Karpas-422 (cell line): ENCODE measurements around the gene LRRC47. TPM values are rescaled to one million over a fixed set of nuclear protein-coding genes. Genes with fewer than 3 reads are reported as not detected.
A peak's percentile ranks its signal among the peaks of the same experiment; 100 is the strongest.

ENCODE experiments used
- DNase-seq: peaks from one replicate; pipeline ENCODE4 v3.0.0-alpha.2; 2015
- H2AFZ ChIP-seq: fragments of 200-600 bp; sonication (generic); 2 replicates; pipeline ENCODE4 v1.6.1; 2014; ENCODE audit warnings: antibody characterized with exemption, low read length, mixed read lengths
- H3K27ac ChIP-seq: fragments of 200-600 bp; sonication (generic); 2 replicates; pipeline ENCODE4 v1.5.1; 2014; ENCODE audit warnings: mild to moderate bottlenecking, low read length, moderate library complexity
- H3K27me3 ChIP-seq: fragments of 200-600 bp; sonication (generic); 2 replicates; pipeline ENCODE4 v1.6.1; 2014; ENCODE audit warnings: low read length, mixed read lengths
- H3K36me3 ChIP-seq: fragments of 200-600 bp; sonication (generic); 2 replicates; pipeline ENCODE4 v1.6.1; 2014; ENCODE audit warnings: low read length, mixed read lengths; ENCODE audit not compliant: insufficient read depth
- H3K4me1 ChIP-seq: fragments of 200-600 bp; sonication (generic); 2 replicates; pipeline ENCODE4 v1.6.1; 2014; ENCODE audit warnings: mild to moderate bottlenecking, low read length, mixed read lengths
- H3K4me2 ChIP-seq: fragments of 200-600 bp; sonication (generic); 2 replicates; pipeline ENCODE4 v1.6.1; 2014; ENCODE audit warnings: low read length, low read depth, mild to moderate bottlenecking; ENCODE audit not compliant: poor library complexity, severe bottlenecking
- H3K4me3 ChIP-seq: fragments of 200-600 bp; sonication (generic); 2 replicates; pipeline ENCODE4 v1.5.1; 2014; ENCODE audit warnings: mild to moderate bottlenecking, antibody characterized with exemption, low read length, mixed read lengths
- H3K79me2 ChIP-seq: fragments of 200-600 bp; sonication (generic); 2 replicates; pipeline ENCODE4 v1.6.1; 2014; ENCODE audit warnings: mild to moderate bottlenecking, low read length, mixed read lengths
- H3K9ac ChIP-seq: fragments of 200-600 bp; sonication (generic); 2 replicates; pipeline ENCODE4 v1.6.0; 2014; ENCODE audit warnings: low read length
- H3K9me2 ChIP-seq: fragments of 200-600 bp; sonication (generic), shearing (Covaris generic); replicated peaks from 2 replicates; pipeline ENCODE4 v1.6.0; 2014; ENCODE audit warnings: mild to moderate bottlenecking, low read length, moderate library complexity; ENCODE audit not compliant: insufficient read depth
- H3K9me3 ChIP-seq: fragments of 300-700, 200-600 bp; sonication (generic); 2 replicates; pipeline ENCODE4 v1.6.1; 2014; ENCODE audit warnings: low read length, mixed read lengths
- H4K20me1 ChIP-seq: fragments of 200-600 bp; sonication (generic); 2 replicates; pipeline ENCODE4 v1.6.1; 2014; ENCODE audit warnings: mild to moderate bottlenecking, antibody characterized with exemption, low read length, low read depth; ENCODE audit not compliant: insufficient read depth
- total RNA-seq: library from RNA; depleted of rRNA; stranded (reverse); fragments of >200 nt; shearing (Covaris generic); gene quantifications from 2 replicates; pipeline ENCODE4 v1.2.3, GENCODE V29; 2014; ENCODE audit warnings: low replicate concordance

Gene LRRC47
- total RNA-seq, 1 experiment from 2014 or later = 10.2 TPM

- peaks cover 8% of the 10 kb centered on the region for H3K4me1 ChIP-seq
- H3K9ac ChIP-seq = no peak overlapping the region
Observed at GRCh38 chr1:3779912-3780416, 16.3 kb downstream of the LRRC47 start.

GRCh38 chr1:3779265-3779911, 16.9 kb downstream of the LRRC47 start:
- Histone ChIP-seq H3K4me3 (no peak overlapping the region), H3K4me2 (no peak overlapping the region), H3K27ac (no peak overlapping the region), H3K9ac (no peak overlapping the region), H3K36me3 (peaks cover 4% of the 10 kb centered on the region; the same call in 1 of the 2 replicates), H3K9me3 (no peaks in the 10 kb centered on the region), H3K9me2 (no peaks in the 10 kb centered on the region), H3K79me2 (no peaks in the 10 kb centered on the region), H3K4me1 (peaks cover 8% of the 10 kb centered on the region), H3K27me3 (no peaks in the 10 kb centered on the region), H2AFZ (no peak overlapping the region), H4K20me1 (0 out of 2 replicates have a peak, but pooled peaks cover 6% of the 10 kb centered on the region)
- no peak for DNase-seq

More at GRCh38 chr1:3779912-3780416, 16.3 kb downstream of the LRRC47 start:
- Histone ChIP-seq H3K36me3 (peaks cover 4% of the 10 kb centered on the region; the same call in 1 of the 2 replicates), H3K27me3 (no peaks in the 10 kb centered on the region), H2AFZ (no peak overlapping the region), H3K27ac (no peak overlapping the region), H3K9me2 (no peaks in the 10 kb centered on the region), H3K79me2 (no peaks in the 10 kb centered on the region), H3K9me3 (no peaks in the 10 kb centered on the region), H3K4me3 (no peak overlapping the region), H4K20me1 (0 out of 2 replicates have a peak, but pooled peaks cover 6% of the 10 kb centered on the region), H3K4me2 (no peak overlapping the region)
- DNase-seq = no peak

- H3K9ac ChIP-seq = no peak overlapping the region
- no peaks in the 10 kb centered on the region for H3K79me2 ChIP-seq
- H3K27me3 ChIP-seq = no peaks in the 10 kb centered on the region
- peaks cover 8% of the 10 kb centered on the region for H3K4me1 ChIP-seq
- 0 out of 2 replicates have a peak, but pooled peaks cover 6% of the 10 kb centered on the region for H4K20me1 ChIP-seq
- H2AFZ ChIP-seq = no peak overlapping the region
- no peaks in the 10 kb centered on the region for H3K9me2 ChIP-seq
- no peak for DNase-seq
- no peak overlapping the region for H3K4me2 ChIP-seq
- no peaks in the 10 kb centered on the region for H3K9me3 ChIP-seq
- no peak overlapping the region for H3K4me3 ChIP-seq
- no peak overlapping the region for H3K27ac ChIP-seq
- H3K36me3 ChIP-seq = peaks cover 4% of the 10 kb centered on the region; the same call in 1 of the 2 replicates
Observed at GRCh38 chr1:3778590-3779264, 17.6 kb downstream of the LRRC47 start.

- peaks cover 8% of the 10 kb centered on the region for H3K4me1 ChIP-seq
- H3K4me3 ChIP-seq = no peak overlapping the region
- H3K9ac ChIP-seq = no peak overlapping the region
- H4K20me1 ChIP-seq = 0 out of 2 replicates have a peak, but pooled peaks cover 6% of the 10 kb centered on the region
- DNase-seq = no peak
- no peaks in the 10 kb centered on the region for H3K79me2 ChIP-seq
- no peaks in the 10 kb centered on the region for H3K27me3 ChIP-seq
- H3K27ac ChIP-seq = no peak overlapping the region
- no peaks in the 10 kb centered on the region for H3K9me3 ChIP-seq
- no peak overlapping the region for H3K4me2 ChIP-seq
- H2AFZ ChIP-seq = no peak overlapping the region
- H3K9me2 ChIP-seq = no peaks in the 10 kb centered on the region
- peaks cover 4% of the 10 kb centered on the region; the same call in 1 of the 2 replicates for H3K36me3 ChIP-seq
Observed at GRCh38 chr1:3777647-3778589, 18.4 kb downstream of the LRRC47 start.

- H3K9me2 ChIP-seq = no peaks in the 10 kb centered on the region
- H3K79me2 ChIP-seq = no peaks in the 10 kb centered on the region
- H2AFZ ChIP-seq = no peak overlapping the region
- no peak overlapping the region for H3K4me3 ChIP-seq
- no peaks in the 10 kb centered on the region for H3K27me3 ChIP-seq
- peaks cover 12% of the 10 kb centered on the region for H3K4me1 ChIP-seq
- no peaks in the 10 kb centered on the region for H3K36me3 ChIP-seq
- no peaks in the 10 kb centered on the region for H3K9me3 ChIP-seq
- no peak for DNase-seq
- no peak overlapping the region for H3K4me2 ChIP-seq
- H3K27ac ChIP-seq = no peak overlapping the region
- H3K9ac ChIP-seq = no peak overlapping the region
- H4K20me1 ChIP-seq = 0 out of 2 replicates have a peak, but pooled peaks cover 6% of the 10 kb centered on the region
Observed at GRCh38 chr1:3777078-3777547, 19.2 kb downstream of the LRRC47 start.

GRCh38 chr1:3776231-3776961, 19.9 kb downstream of the LRRC47 start:
- no peaks in the 10 kb centered on the region for H3K27me3 ChIP-seq
- H4K20me1 ChIP-seq = 0 out of 2 replicates have a peak, but pooled peaks cover 6% of the 10 kb centered on the region

GRCh38 chr1:3775490-3776230, 20.6 kb downstream of the LRRC47 start:
- no peaks in the 10 kb centered on the region for H3K9me3 ChIP-seq
- 0 out of 2 replicates have a peak, but pooled peaks cover 6% of the 10 kb centered on the region for H4K20me1 ChIP-seq
- H3K79me2 ChIP-seq = no peaks in the 10 kb centered on the region
- H3K4me3 ChIP-seq = no peak overlapping the region
- no peaks in the 10 kb centered on the region for H3K9me2 ChIP-seq
- peak; percentile 91 for DNase-seq
- H3K27me3 ChIP-seq = no peaks in the 10 kb centered on the region
- H2AFZ ChIP-seq = no peak overlapping the region
- no peak overlapping the region for H3K4me2 ChIP-seq
- H3K27ac ChIP-seq = no peak overlapping the region
- no peaks in the 10 kb centered on the region for H3K36me3 ChIP-seq
- no peak overlapping the region for H3K9ac ChIP-seq
- peaks cover 21% of the 10 kb centered on the region for H3K4me1 ChIP-seq

More at GRCh38 chr1:3776231-3776961, 19.9 kb downstream of the LRRC47 start:
- Histone ChIP-seq H3K36me3 (no peaks in the 10 kb centered on the region), H3K4me3 (no peak overlapping the region), H3K4me1 (peaks cover 20% of the 10 kb centered on the region), H3K27ac (no peak overlapping the region), H3K9ac (no peak overlapping the region), H3K9me3 (no peaks in the 10 kb centered on the region), H3K4me2 (no peak overlapping the region), H3K79me2 (no peaks in the 10 kb centered on the region), H2AFZ (no peak overlapping the region), H3K9me2 (no peaks in the 10 kb centered on the region)
- DNase-seq = no peak
